Naive thymus-derived CD8-positive, alpha-beta T cell (primary cell): ENCODE data around the gene WNK1. TPM values are rescaled to one million over a fixed set of nuclear protein-coding genes. Genes with fewer than 3 reads are reported as not detected.

Source experiments
- ATAC-seq, 2 donors: fragments of 150-1000 bp; cut with Tn5 transposase in 1 of 2; sonication (Bioruptor Pico), chemical (Tn5 transposase) in 1 of 2; 1 replicate in 1 of 2; 2 replicates in 1 of 2; pipeline ENCODE4 v1.10.0; 2021; ENCODE audit warnings: mild to moderate bottlenecking in 2 of 2, moderate library complexity in 2 of 2
- POLR2A ChIA-PET: fragments of 350-600 bp; sonication (Branson Sonifier 250); formaldehyde crosslinking; loops from one replicate; lab custom pipeline; 2021; ENCODE audit warnings: antibody characterized with exemption; lab: Charles Lee
- DNase-seq, 10 donors: peaks; one replicate each; pipeline versions ENCODE4 v3.0.0 to v3.0.0-alpha.2; 2020 to 2022
- H3K27ac Mint-ChIP-seq, 10 donors: one replicate each; pipeline ENCODE4 v1.8.0; 2020 to 2022; ENCODE audit warnings: mild to moderate bottlenecking in 10 of 10, mixed read lengths in 10 of 10, moderate library complexity in 4 of 10, inconsistent platforms in 1 of 10
- H3K27me3 Mint-ChIP-seq, 5 donors: one replicate each; pipeline ENCODE4 v1.8.0; 2021 to 2022; ENCODE audit warnings: mixed read lengths in 5 of 5
- H3K36me3 Mint-ChIP-seq, 3 donors: one replicate each; pipeline ENCODE4 v1.8.0; 2020 to 2022; ENCODE audit warnings: mixed read lengths in 3 of 3, mild to moderate bottlenecking in 2 of 3, inconsistent platforms in 1 of 3
- H3K4me1 Mint-ChIP-seq, 4 donors: one replicate each; pipeline ENCODE4 v1.8.0; 2021 to 2022; ENCODE audit warnings: mixed read lengths in 4 of 4
- H3K4me3 Mint-ChIP-seq, 10 donors: one replicate each; pipeline ENCODE4 v1.8.0; 2020 to 2022; ENCODE audit warnings: mild to moderate bottlenecking in 10 of 10, mixed read lengths in 10 of 10, moderate library complexity in 6 of 10, inconsistent platforms in 1 of 10
- H3K9me3 Mint-ChIP-seq, 9 donors: one replicate each; pipeline ENCODE4 v1.8.0; 2020 to 2022; ENCODE audit warnings: mixed read lengths in 9 of 9, mild to moderate bottlenecking in 3 of 9, inconsistent platforms in 1 of 9, moderate library complexity in 1 of 9
- polyA plus RNA-seq, 3 donors: library from polyadenylated mRNA; unstranded; fragments of 300-500 nt; fragmentation: Illumina TruSeq; gene quantifications; one replicate each; pipeline ENCODE4 v1.2.3, GENCODE V29; 2021
- total RNA-seq, 8 experiments: library from RNA in 2 of 8; stranded (reverse) in 2 of 8; gene quantifications; one replicate each; pipeline ENCODE4 v1.2.3 and lab custom pipeline; 2021 to 2026

WNK1 gene
- total and polyA plus RNA-seq, 5 experiments from 2014 or later: 19.5 to 158 (median 31.0) TPM

DNA sequence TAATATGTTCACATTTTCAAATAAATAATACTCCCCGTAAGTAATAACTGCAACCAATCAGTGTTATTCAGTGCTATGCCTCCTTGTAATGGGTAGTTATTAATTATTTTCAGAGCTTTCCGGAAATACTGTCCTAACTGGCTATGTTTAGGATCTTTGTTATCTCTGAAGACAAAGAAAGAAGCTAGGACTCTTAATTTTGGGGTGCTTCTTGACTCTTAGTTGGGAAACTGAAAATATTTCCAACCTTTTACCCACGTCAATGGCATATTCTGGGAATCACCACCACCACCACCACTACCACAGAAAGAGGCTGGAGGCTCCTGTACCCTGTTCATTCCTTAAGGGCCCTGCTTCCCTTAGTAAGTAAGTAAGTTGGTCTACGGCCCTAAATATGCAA, 158.0 kb downstream of the WNK1 start:
- no peak for ATAC-seq
- POLR2A ChIA-PET: no interaction called here
- Mint-ChIP-seq H3K27ac (peak overlapping the region in 5 of 10 donors; percentile 2 to 83 (median 33)), H3K36me3 (peaks cover 6 to 91% (median 9%) of the 10 kb centered on the region in 3 donors), H3K9me3 (no peaks in the 10 kb centered on the region), H3K27me3 (no peaks in the 10 kb centered on the region), H3K4me1 (peaks cover 10 to 29% (median 24%) of the 10 kb centered on the region in 4 donors), H3K4me3 (no peak overlapping the region)
- DNase-seq: no peak

DNA sequence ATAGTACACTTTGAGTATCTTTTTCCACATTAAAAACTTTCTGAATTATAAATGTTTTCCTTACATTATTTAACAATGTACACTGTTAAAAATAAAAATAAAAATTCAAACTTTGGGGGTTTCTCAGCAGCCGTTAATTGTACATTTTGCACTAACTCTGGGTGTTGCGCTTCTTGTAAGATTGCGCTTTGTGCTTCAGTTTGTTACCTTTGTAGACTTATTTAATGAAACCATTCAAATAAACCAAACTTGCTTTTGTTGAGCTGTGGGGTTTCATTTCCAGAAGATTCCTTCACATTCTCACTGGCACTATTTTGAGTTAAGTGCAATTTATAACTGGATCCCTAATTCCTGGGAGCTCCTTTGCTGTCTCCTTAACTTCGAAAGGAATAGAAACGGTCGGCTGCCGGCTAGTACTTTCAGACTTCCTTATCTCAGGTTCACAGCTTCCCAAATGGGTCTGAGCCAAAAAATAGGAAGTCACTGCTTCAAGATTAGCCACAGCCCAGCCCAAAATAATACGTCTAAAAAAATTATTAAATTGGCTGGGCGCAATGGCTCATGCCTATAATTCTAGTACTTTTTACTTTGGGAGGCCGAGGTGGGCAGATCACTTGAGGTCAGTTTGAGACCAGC, 158.9 kb downstream of the WNK1 start:
- no peak overlapping the region for H3K27ac Mint-ChIP-seq
- no peak overlapping the region for H3K4me3 Mint-ChIP-seq
- POLR2A ChIA-PET: no interaction called here
- peaks cover 6 to 90% (median 11%) of the 10 kb centered on the region in 3 donors for H3K36me3 Mint-ChIP-seq
- no peak for DNase-seq
- H3K4me1 Mint-ChIP-seq: peaks cover 10 to 26% (median 23%) of the 10 kb centered on the region in 4 donors
- no peaks in the 10 kb centered on the region for H3K9me3 Mint-ChIP-seq
- H3K27me3 Mint-ChIP-seq: no peaks in the 10 kb centered on the region
- ATAC-seq: no peak

DNA sequence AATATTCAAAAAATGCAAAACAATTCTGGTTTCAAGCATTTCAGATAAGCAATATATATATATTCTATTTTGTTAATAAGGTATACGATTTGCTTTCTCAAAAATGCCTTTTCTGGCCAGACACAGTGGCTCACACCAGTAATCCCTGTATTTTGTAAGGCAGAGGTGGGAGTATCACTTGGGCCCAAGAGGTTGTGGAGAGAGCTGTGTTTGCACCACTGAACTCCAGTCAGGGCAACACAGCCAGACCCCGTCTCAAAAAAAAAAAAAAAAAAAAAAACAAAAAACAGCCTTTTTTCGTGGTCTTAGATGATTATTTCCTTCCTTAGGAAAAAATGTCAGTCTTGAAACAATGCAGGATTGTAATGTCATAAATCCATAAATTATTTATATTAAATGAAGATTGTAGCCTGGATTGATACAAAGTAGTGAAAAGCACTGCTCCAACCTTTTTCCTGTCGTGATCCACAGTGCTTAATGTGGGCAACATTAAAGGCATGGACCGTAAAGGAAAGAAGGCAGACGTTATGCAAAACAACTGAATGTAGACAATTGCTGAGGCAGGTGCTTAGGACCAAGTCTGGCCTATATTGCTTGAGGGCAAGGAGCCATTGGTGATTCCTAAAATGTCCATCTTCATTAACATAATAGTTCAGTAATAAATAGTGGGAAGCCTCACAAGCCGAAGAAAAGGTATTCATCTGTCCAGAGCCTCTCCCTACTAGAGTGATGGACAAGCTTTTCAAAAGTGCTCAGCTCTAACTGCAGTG, 160.3 kb downstream of the WNK1 start:
- Mint-ChIP-seq H3K9me3 (no peaks in the 10 kb centered on the region), H3K36me3 (peaks cover 10 to 90% (median 14%) of the 10 kb centered on the region in 3 donors), H3K4me1 (peaks cover 14 to 32% (median 29%) of the 10 kb centered on the region in 4 donors), H3K27ac (no peak overlapping the region), H3K4me3 (no peak overlapping the region), H3K27me3 (no peaks in the 10 kb centered on the region)
- POLR2A ChIA-PET: no interaction called here
- DNase-seq (no peak), ATAC-seq (no peak)

DNA sequence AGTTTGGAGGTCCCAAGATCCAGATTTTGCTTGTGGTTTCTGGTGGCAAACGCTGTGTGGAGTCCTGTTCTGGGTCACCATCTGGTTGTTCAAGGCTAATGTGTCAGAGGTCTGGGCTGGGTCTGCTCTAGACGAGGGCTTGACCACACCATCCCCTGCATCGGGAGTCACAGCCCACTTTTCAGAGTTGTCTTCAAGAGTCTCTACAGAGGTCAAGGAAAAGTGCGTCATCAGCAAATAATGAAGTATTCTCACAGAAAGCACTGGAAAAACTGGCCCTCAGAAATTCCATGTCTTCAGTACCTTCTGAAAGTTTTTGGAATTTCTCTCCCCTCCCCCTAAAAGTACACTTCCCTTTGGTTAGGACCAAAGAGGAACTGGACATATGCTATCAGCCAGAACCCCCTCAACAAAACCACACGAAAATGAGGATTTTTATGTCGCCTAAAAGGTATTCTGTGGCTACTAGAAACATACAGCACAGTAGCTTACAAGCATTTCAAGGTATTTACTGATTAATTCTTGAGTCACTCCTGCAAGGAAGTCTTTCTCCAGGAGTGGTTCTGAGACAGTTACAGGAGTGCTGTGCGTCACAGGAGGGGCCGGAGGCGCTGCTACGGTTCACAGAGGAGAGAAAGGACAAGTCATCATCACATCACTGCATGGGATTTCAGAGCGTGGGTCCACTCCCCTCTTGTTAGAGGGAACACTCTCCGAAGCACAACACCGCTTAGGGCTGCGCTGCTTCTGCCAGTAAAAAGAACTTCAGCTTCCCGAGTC, 161.7 kb downstream of the WNK1 start:
- POLR2A ChIA-PET: no interaction called here
- Mint-ChIP-seq H3K4me3 (peak overlapping the region in 3 of 10 donors; percentile 22 to 68 (median 48)), H3K36me3 (peaks cover 4 to 89% (median 17%) of the 10 kb centered on the region in 3 donors), H3K4me1 (peaks cover 12 to 32% (median 30%) of the 10 kb centered on the region in 4 donors), H3K27ac (peak overlapping the region; percentile 69 to 93 (median 81)), H3K27me3 (no peaks in the 10 kb centered on the region), H3K9me3 (no peaks in the 10 kb centered on the region)
- DNase-seq: no peak
- ATAC-seq: no peak

DNA sequence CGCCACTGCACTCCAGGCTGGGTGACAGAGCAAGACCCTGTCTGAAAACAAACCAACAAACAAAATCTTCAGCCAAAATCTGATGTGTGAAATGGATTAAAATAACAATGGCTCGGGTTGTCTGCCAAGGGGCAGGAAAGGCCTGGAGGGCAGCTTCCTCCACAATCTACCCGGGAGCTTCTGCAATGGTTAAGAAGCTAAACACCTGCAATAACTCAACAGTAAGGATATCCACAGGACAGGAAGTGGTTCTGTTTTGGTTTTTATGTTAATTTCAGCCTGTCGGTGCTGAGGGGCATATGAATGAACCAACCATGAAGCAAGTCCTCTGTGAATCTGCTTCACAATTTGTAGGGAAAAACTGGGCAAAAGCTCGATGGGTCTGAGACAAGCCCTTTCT, 162.7 kb downstream of the WNK1 start:
- Mint-ChIP-seq H3K27me3 (no peaks in the 10 kb centered on the region), H3K36me3 (peaks cover 4 to 87% (median 17%) of the 10 kb centered on the region in 3 donors)
- ATAC-seq: no peak

DNA sequence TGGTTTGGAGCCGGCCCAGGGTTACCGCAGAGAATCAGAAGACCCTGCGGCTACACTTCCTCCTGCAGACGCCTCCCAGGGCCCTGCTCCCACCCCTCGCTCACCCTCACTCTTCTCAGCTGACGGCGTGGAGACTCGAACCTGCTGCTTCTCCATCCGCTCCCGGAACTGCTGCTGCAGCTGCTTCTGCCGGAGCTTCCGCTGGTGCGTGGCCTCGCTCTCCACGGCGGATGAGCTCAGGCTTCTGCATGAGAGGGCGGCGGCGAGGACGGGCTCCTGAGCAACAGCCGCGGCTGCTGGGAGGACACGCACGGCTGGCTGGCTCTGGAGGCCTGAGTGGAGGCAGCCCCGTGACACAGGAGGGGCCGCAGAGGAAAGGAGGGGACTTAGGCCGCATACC, 163.9 kb downstream of the WNK1 start:
- peak overlapping the region in 9 of 10 donors; percentile 60 to 92 (median 84) for H3K27ac Mint-ChIP-seq
- peak in 8 of 10 donors; percentile 7 to 41 (median 26) for DNase-seq
- no peaks in the 10 kb centered on the region for H3K9me3 Mint-ChIP-seq
- peak overlapping the region in 9 of 10 donors; percentile 8 to 78 (median 69) for H3K4me3 Mint-ChIP-seq
- H3K27me3 Mint-ChIP-seq: no peaks in the 10 kb centered on the region
- H3K4me1 Mint-ChIP-seq: peaks cover 18 to 37% (median 31%) of the 10 kb centered on the region in 4 donors
- POLR2A ChIA-PET: no interaction called here
- H3K36me3 Mint-ChIP-seq: peaks cover 4 to 90% (median 16%) of the 10 kb centered on the region in 3 donors
- ATAC-seq: peak; percentile 51 to 70

More for the DNA sequence above, 162.7 kb downstream of the WNK1 start:
- POLR2A ChIA-PET: no interaction called here
- peak overlapping the region in 2 of 10 donors; percentile 10 to 29 for H3K4me3 Mint-ChIP-seq
- peak in 1 of 10 donors; percentile 15 for DNase-seq
- H3K4me1 Mint-ChIP-seq: peaks cover 12 to 32% (median 28%) of the 10 kb centered on the region in 4 donors
- H3K27ac Mint-ChIP-seq: peak overlapping the region; percentile 69 to 93 (median 85)
- H3K9me3 Mint-ChIP-seq: no peaks in the 10 kb centered on the region

DNA sequence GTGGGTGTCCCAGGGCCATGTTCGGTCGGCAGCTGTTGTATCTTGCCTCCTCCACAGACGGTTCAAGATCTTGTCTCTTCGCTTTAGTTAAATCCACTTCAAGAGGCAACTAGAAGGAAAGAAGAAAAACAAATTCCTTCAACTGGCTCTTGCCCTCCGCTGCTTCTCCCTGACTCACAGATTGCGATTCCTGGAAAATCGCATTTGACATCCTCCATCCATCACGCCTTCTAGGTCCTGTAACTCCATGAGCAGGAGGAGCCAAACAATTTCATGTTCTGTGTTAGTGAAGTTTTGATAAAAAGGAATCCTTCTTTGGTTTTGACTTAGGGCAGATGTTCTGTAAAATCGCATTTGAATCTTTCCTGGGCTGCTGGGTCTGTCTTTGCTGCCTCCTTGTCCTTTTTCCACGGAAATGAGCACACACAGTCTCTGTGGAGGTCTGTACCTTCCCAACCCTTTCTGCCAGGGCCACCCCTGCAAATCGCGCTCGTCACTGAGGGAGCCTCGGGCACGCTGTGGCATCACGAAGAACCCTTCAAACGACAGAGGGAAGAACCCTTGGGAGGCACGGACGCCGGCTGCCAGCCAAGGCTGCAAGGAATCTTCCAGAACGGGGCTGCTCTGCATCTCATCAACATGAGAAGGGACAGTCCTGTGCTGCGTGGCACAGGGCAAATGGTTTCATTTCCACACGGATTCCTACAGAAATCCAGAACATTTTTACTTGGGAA, 164.5 kb downstream of the WNK1 start:
- POLR2A ChIA-PET: no interaction called here
- Mint-ChIP-seq H3K27ac (peak overlapping the region in 9 of 10 donors; percentile 8 to 92 (median 84)), H3K4me1 (peaks cover 18 to 37% (median 31%) of the 10 kb centered on the region in 4 donors), H3K36me3 (peaks cover 4 to 88% (median 16%) of the 10 kb centered on the region in 3 donors), H3K27me3 (no peaks in the 10 kb centered on the region), H3K4me3 (peak overlapping the region in 8 of 10 donors; percentile 4 to 69 (median 29)), H3K9me3 (no peaks in the 10 kb centered on the region)
- DNase-seq (no peak), ATAC-seq (no peak)

DNA sequence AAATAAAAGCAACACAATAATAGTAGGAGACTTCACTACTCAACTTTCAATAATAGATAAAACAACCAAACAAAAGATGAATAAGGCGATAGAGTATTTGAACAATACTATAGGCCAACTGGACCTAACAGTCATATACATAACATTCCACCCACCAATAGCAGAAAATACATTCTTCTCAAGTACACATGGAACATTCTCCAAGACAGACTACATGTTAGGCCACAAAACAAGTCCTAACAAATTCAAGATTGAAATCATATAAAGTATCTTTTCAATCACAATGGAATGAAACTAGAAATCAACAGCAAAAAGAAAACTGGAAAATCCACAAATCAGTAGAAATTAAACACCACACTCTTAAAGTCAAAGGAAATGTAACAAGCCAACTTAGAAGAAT, 168.3 kb downstream of the WNK1 start:
- ATAC-seq (no peak), DNase-seq (no peak)
- no peaks in the 10 kb centered on the region for H3K9me3 Mint-ChIP-seq
- peaks cover 4 to 87% (median 17%) of the 10 kb centered on the region in 3 donors for H3K36me3 Mint-ChIP-seq
- peaks cover 10 to 23% (median 16%) of the 10 kb centered on the region in 4 donors for H3K4me1 Mint-ChIP-seq
- peak overlapping the region; percentile 29 to 86 (median 64) for H3K27ac Mint-ChIP-seq
- POLR2A ChIA-PET: no interaction called here
- no peak overlapping the region for H3K4me3 Mint-ChIP-seq
- H3K27me3 Mint-ChIP-seq: no peaks in the 10 kb centered on the region

DNA sequence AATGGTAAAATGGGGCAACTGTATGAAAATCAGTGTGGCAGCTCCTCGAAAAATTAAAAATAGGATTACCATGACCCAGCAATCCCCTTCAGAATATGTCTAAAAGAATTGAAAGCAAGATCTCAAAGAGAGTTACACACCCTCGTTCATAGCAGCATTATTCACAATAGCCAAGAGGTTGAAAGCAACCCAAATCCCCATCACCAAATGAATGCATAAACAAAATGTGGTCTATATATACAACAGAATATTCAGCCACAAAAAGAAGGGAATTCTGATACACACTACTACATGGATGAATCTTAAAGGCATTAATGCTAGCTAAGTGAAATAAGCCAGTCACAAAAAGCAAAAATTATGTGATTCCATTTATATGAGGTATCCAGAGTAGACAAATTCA, 169.9 kb downstream of the WNK1 start:
- no peaks in the 10 kb centered on the region for H3K9me3 Mint-ChIP-seq
- peak overlapping the region in 7 of 10 donors; percentile 6 to 87 (median 66) for H3K27ac Mint-ChIP-seq
- ATAC-seq: no peak
- H3K36me3 Mint-ChIP-seq: peaks cover 0 to 87% (median 12%) of the 10 kb centered on the region in 3 donors
- H3K4me3 Mint-ChIP-seq: no peak overlapping the region
- POLR2A ChIA-PET: no interaction called here
- H3K4me1 Mint-ChIP-seq: peaks cover 0 to 10% (median 6%) of the 10 kb centered on the region in 4 donors
- H3K27me3 Mint-ChIP-seq: no peaks in the 10 kb centered on the region
- DNase-seq: no peak

DNA sequence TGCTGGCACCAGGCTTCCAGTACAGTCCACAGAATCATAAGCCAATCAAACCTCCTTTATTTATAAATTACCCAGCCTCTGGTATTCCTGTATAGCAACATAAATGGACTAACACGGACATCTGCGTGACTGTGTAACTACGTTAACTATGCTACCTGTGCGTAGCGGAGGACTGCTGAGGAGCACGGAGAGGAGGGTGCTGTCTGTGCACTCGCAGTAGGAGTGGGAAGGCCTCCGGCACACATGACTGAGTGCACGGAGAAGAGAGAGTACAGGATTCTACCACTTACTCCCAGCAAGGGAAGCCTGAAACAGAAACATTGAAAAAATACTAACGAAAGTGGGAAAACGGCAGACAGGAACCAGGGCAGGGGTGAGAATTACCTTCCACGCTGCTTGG, 174.3 kb downstream of the WNK1 start:
- peak overlapping the region in 3 of 10 donors; percentile 8 to 75 (median 57) for H3K27ac Mint-ChIP-seq
- H3K27me3 Mint-ChIP-seq: no peaks in the 10 kb centered on the region
- DNase-seq: no peak
- ATAC-seq: no peak
- peaks cover 0 to 86% (median 17%) of the 10 kb centered on the region in 3 donors for H3K36me3 Mint-ChIP-seq
- H3K4me1 Mint-ChIP-seq: peaks cover 0 to 2% (median 0%) of the 10 kb centered on the region in 4 donors
- H3K4me3 Mint-ChIP-seq: no peak overlapping the region
- POLR2A ChIA-PET: no interaction called here
- no peaks in the 10 kb centered on the region for H3K9me3 Mint-ChIP-seq

DNA sequence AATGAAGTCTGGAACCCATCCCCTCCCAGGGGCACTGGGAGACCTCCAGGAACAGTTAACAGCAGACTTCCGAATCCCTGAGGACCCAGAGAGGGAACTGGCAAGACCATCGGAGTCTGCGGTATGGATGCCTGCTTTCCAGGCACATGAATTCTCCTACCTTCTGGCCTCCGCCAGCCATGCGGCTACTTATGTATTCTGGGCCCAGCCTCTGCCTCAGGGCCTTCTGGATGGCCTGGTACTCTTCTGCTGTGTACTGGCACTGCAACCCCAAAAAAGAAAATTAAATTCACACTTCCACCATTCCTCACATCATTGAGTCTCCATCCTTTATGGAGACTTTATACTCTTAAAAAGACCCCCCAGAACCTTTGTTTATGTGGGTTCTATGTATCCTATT, 178.7 kb downstream of the WNK1 start:
- no peak for DNase-seq
- no peak overlapping the region for H3K4me3 Mint-ChIP-seq
- POLR2A ChIA-PET: no interaction called here
- no peak for ATAC-seq
- H3K36me3 Mint-ChIP-seq: peaks cover 0 to 65% (median 11%) of the 10 kb centered on the region in 3 donors
- no peaks in the 10 kb centered on the region for H3K9me3 Mint-ChIP-seq
- H3K27ac Mint-ChIP-seq: peak overlapping the region in 2 of 10 donors; percentile 51 to 80
- H3K27me3 Mint-ChIP-seq: no peaks in the 10 kb centered on the region
- H3K4me1 Mint-ChIP-seq: peaks cover 0 to 4% (median 0%) of the 10 kb centered on the region in 4 donors

DNA sequence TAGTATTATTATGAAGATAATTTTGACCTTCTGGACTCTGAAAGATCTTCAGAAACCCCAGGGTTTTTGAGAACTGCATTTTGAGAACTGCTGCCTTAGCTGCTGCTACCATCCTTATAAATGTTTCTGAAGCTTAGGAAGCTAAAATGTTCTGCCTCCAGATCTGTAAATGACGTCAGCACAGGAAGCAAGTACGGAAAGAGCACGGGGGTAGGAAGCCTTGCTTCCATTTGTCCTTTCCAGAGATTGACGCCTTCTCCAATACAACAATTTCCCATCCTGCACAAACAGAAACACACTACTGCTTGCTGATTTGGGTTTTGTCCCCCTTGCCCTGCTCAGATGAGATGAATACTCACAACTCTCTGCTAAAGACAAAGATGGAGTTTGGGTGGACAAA, 179.2 kb downstream of the WNK1 start:
- Mint-ChIP-seq H3K27ac (peak overlapping the region in 2 of 10 donors; percentile 25 to 51), H3K4me3 (no peak overlapping the region), H3K9me3 (no peaks in the 10 kb centered on the region), H3K4me1 (peaks cover 0 to 4% (median 0%) of the 10 kb centered on the region in 4 donors), H3K27me3 (no peaks in the 10 kb centered on the region), H3K36me3 (peaks cover 0 to 60% (median 11%) of the 10 kb centered on the region in 3 donors)
- DNase-seq: no peak
- POLR2A ChIA-PET: no interaction called here
- no peak for ATAC-seq
